AG09309 (cell line): Measurements from ENCODE around the gene RPL7A.

ENCODE experiments used
- DNase-seq: peaks from one replicate; pipeline ENCODE4 v3.0.0-alpha.2; 2010; ENCODE audit warnings: low read depth
- H3K4me3 ChIP-seq: 2 replicates; pipeline ENCODE4 v1.5.1; 2011; ENCODE audit warnings: mild to moderate bottlenecking, low read depth, low read length, moderate library complexity; ENCODE audit not compliant: control insufficient read depth
- TF ChIP-seq, protein P1 (sequence below): IDR thresholded peaks from 2 replicates; pipeline ENCODE4 v1.5.1; 2011; ENCODE audit warnings: mild to moderate bottlenecking, low read depth, low read length, inconsistent platforms; ENCODE audit not compliant: insufficient read depth, control insufficient read depth; ENCODE audit errors: missing control alignments

The RPL7A gene

DNA sequence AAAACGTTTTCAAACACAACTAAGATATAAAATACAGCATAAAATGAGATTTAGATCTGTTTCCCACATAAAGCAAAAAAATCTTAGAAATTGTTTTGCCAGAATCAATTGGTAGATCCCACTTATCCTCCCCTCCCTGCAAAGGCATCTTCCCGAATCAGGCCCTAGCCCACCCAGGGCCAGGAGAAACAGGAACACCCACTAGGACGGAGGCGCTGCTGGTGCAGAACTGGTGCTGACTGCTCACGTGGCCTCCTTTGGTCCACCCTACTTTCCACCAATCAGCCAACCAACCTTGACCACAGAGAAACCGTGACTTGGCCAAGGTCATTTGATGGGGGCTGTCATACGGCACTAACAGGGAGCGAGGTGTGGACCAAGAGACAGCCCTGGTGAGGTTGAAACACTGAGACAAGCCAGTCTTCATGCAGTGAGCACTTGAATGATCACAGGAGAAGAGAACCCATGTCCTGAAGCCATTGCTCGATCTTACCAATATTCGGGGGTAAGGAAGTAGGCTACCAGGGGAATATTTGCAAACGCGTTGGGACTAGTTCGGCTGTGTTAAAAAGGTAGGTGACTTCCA lies 13.6 kb downstream of the RPL7A start:
- TF ChIP-seq, protein P1, sequence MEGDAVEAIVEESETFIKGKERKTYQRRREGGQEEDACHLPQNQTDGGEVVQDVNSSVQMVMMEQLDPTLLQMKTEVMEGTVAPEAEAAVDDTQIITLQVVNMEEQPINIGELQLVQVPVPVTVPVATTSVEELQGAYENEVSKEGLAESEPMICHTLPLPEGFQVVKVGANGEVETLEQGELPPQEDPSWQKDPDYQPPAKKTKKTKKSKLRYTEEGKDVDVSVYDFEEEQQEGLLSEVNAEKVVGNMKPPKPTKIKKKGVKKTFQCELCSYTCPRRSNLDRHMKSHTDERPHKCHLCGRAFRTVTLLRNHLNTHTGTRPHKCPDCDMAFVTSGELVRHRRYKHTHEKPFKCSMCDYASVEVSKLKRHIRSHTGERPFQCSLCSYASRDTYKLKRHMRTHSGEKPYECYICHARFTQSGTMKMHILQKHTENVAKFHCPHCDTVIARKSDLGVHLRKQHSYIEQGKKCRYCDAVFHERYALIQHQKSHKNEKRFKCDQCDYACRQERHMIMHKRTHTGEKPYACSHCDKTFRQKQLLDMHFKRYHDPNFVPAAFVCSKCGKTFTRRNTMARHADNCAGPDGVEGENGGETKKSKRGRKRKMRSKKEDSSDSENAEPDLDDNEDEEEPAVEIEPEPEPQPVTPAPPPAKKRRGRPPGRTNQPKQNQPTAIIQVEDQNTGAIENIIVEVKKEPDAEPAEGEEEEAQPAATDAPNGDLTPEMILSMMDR = no peak
- DNase-seq = no peak
- H3K4me3 ChIP-seq = no peak overlapping the region

DNA sequence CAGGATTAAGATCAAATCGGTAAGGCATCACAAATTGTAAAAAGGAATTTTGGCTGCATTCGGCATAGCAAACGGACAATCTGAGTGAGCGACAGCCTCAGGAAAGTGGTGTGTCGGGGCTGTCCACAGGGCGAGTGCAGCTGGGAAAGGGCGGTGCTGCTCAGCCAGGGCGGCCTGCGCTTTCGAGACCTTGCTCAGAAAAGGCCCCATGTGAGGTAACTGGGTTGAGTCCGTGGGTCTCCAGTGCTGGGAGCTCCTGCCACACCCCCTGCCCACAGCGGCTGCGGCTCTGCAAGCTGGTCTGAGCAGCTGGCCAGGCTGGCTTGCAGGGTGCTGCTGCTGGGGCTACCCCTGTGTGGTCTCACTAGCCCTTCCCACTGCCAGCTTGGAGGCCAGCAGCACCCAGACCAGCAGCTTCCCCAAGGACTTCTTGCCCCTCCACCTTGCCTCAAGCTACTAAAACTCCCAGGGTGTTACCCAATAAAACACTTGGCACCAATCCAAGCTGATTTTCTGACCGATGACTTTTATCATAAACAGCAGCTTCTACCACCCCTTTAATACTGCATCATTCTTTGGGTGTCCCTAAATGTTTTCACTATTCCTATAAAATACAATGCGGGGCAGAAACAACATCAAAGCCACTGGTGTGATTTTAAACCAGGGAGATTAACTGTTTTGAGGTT lies 14.5 kb downstream of the RPL7A start:
- TF ChIP-seq, protein P1 = no peak
- no peak for DNase-seq
- no peak overlapping the region for H3K4me3 ChIP-seq

DNA sequence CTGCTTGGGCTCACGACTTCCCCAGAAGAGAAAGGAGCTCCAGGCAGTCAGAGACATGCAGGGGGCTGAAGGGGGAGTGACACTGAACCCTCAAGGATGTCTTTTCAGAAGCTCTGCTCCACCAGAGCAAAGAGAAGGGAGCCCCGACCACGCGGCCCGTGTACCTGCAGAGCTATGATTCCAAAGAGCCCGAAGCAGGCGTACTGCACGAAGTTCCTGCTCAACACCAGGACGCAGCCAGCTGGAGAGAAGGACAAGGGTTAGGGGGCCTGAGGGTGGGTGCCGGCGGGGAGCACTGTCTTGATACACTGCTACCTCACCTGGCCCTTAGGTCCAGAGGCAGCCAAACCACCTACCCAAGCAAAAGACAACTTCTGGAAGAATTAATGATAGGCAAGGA lies 18.4 kb downstream of the RPL7A start:
- DNase-seq = no peak
- TF ChIP-seq, protein P1 = no peak
- H3K4me3 ChIP-seq = no peak overlapping the region

DNA sequence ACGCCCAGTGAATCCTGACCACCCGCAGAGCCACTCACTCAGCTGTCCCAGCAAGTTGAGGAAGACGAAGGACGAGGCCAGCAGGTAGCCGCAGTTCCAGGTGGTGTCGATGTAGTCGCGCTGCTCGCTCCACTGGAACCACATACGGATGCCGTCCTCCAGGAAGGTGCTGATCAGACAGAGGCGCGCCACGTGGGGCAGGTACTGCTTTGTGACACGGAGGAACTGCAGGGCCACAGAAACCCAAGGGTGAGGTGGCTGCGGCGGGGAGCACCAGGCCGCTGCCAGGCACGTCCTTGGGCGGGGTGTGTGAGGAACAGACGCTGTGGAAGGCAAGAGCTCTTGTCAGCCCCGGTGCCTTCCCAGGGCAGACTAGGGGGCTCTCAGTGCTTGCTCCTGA lies 19.2 kb downstream of the RPL7A start:
- H3K4me3 ChIP-seq = no peak overlapping the region

DNA sequence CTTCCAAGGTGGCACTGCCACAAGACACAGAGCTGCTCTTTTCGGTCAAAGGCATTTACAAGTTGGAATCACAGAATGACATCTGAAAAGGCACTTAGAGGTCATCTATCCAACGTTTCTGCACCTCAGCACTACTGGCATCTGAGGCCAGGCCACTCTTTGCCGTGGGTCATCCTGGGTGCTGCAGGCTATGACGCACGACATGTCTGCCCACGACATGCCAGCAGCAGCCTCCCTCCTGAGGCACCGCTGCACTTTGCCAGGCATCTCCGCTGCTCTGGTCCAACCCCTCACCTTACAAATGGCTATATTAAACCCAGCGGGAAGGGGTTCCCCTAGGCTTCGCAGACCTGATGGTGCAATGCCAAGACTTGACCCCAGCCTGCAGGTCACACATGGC lies 19.8 kb downstream of the RPL7A start:
- no peak for DNase-seq
- H3K4me3 ChIP-seq = no peak overlapping the region
- TF ChIP-seq, protein P1 = no peak

More for the DNA sequence above, 19.2 kb downstream of the RPL7A start:
- no peak for DNase-seq
- TF ChIP-seq, protein P1 = no peak

DNA sequence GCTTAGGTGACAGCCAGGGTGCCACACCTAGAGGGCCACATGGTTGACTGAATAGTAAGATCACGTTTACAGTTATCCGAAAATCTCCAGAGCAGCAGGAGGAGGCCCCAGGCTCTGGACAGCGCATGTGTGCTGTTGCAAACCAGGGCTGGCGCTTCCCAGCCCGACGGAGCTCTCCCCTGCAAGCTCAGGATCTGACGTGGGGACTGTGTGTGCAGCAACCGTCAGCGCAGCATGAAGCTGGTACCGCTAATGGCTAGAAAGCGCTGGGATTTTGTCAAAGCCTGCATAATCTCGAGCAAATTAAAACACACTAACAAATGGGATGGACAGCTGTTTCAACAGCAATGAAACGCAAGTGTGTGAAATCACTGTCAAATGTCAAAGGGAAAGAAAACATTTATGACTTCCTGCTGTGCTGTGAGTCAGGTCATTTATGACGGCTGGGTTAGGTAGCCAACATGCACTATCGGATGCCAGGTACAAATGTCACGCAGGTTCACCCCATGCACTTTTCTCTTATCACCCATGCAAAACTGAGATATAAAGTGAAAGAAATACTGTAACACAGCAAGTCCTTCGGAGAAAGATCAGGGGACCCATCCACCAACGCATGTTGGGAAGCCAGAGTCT lies 20.3 kb downstream of the RPL7A start:
- H3K4me3 ChIP-seq = no peak overlapping the region
- TF ChIP-seq, protein P1 = no peak
- no peak for DNase-seq
